Activated CD8-positive, alpha-beta T cell treated with anti-CD3 and anti-CD28 coated beads for 36 hours (primary cell): ENCODE measurements around the gene ANKLE2. TPM values are rescaled to one million over a fixed set of nuclear protein-coding genes. Genes with fewer than 3 reads are reported as not detected.
"Not testable (repeated sequence)": the region's sequence is repeated elsewhere in the genome, so short reads cannot be mapped to it uniquely, and the experiment has no call there.

Experiments used
- ATAC-seq: fragments of 200-7000 bp; cut with Tn5 transposase; one replicate; pipeline ENCODE4 v1.10.0; 2021; ENCODE audit warnings: mild to moderate bottlenecking, moderate library complexity
- CTCF ChIA-PET: fragments of 350-600 bp; sonication (Branson Sonifier 250); formaldehyde crosslinking; loops from one replicate; lab custom pipeline; 2021; ENCODE audit warnings: antibody characterized with exemption; lab: Charles Lee
- POLR2A ChIA-PET: fragments of 350-600 bp; sonication (Branson Sonifier 250); formaldehyde crosslinking; loops from one replicate; lab custom pipeline; 2021; ENCODE audit warnings: antibody characterized with exemption; lab: Charles Lee
- DNase-seq: peaks from one replicate; pipeline ENCODE4 v3.0.0-alpha.2; 2020
- H3K27ac Mint-ChIP-seq: one replicate; pipeline ENCODE4 v1.8.0; 2021; ENCODE audit warnings: mild to moderate bottlenecking, mixed read lengths
- H3K27me3 Mint-ChIP-seq: one replicate; pipeline ENCODE4 v1.8.0; 2021; ENCODE audit warnings: mixed read lengths
- H3K36me3 Mint-ChIP-seq: one replicate; pipeline ENCODE4 v1.8.0; 2021; ENCODE audit warnings: low read depth, mixed read lengths
- H3K4me1 Mint-ChIP-seq: one replicate; pipeline ENCODE4 v1.8.0; 2021; ENCODE audit warnings: low read depth, mixed read lengths
- H3K4me3 Mint-ChIP-seq: one replicate; pipeline ENCODE4 v1.8.0; 2021; ENCODE audit warnings: mild to moderate bottlenecking, moderate library complexity, mixed read lengths
- H3K9me3 Mint-ChIP-seq: one replicate; pipeline ENCODE4 v1.8.0; 2021; ENCODE audit warnings: mixed read lengths
- intact Hi-C: fragments of 100-400 bp; cut with micrococcal nuclease; formaldehyde crosslinking; loops from one replicate; pipeline ENCODE4 v1.10.0; 2022
- total RNA-seq, 2 experiments: library from RNA; stranded (reverse); gene quantifications; one replicate each; pipeline ENCODE4 v1.2.3, GENCODE V29; 2021
- TF ChIP-seq, protein P1 (sequence below): fragments of 200-600 bp; IDR thresholded peaks from one replicate; pipeline ENCODE4 v1.8.0; 2022; ENCODE audit warnings: antibody characterized with exemption, mild to moderate bottlenecking

The ANKLE2 gene
- total RNA-seq, 2 experiments from 2014 or later = 103 to 108 TPM

DNA sequence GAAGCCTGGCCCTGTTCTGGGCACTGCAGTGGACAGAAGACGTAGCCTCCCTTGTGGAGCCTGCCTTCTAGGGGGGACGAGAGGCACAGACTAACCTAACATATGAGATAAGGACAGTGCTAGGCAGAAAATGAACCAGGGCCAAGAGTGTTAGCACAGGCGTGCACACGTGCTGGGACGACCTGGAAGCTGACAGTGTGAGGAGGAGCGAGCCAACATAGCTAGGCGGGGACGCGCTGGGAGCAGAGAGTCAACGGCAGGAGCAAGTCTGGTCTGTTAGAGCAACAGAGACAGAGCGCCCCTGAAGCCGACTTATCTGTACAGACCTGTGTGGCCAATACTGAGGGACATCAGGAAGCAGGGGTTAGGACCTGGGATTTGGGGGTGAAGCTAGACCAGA is 66.2 kb downstream of the ANKLE2 start:
- CTCF ChIA-PET = no interaction called here
- no peak overlapping the region for H3K4me3 Mint-ChIP-seq

DNA sequence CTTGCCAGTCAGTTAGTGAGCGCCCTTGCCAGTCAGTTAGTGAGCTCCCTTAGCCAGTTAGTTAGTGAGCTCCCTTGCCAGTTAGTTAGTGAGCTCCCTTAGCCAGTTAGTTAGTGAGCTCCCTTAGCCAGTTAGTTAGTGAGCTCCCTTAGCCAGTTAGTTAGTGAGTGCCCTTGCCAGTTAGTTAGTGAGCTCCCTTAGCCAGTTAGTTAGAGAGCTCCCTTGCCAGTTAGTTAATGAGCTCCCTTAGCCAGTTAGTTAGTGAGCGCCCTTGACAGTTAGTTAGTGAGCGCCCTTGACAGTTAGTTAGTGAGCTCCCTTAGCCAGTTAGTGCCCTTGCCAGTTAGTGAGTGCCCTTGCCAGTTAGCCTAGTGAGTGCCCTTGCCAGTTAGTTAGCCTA is 66.7 kb downstream of the ANKLE2 start:
- H3K9me3 Mint-ChIP-seq, DNase-seq, H3K27ac Mint-ChIP-seq, H3K4me3 Mint-ChIP-seq, CTCF ChIA-PET, intact Hi-C loops, ATAC-seq, H3K4me1 Mint-ChIP-seq, H3K27me3 Mint-ChIP-seq: not testable (repeated sequence)
- peaks cover 27% of the 10 kb centered on the region for H3K36me3 Mint-ChIP-seq
- POLR2A ChIA-PET = interaction anchor here (0.6 to 2.7 kb wide), 6 partner anchors 9 to 437 kb away, joined by 3 to 8 read pairs (median 3); partner anchors contain the start of genes GOLGA3 and POLE

More for the DNA sequence above, 66.2 kb downstream of the ANKLE2 start:
- Mint-ChIP-seq H3K4me1 (peaks cover 2% of the 10 kb centered on the region), H3K36me3 (peaks cover 30% of the 10 kb centered on the region), H3K27me3 (no peaks in the 10 kb centered on the region), H3K9me3 (no peaks in the 10 kb centered on the region), H3K27ac (no peak overlapping the region)
- DNase-seq = no peak
- intact Hi-C loops = no loop called here
- POLR2A ChIA-PET = interaction anchor here (0.6 to 2.7 kb wide), 5 partner anchors 9 to 436 kb away, joined by 3 to 8 read pairs (median 3); partner anchors contain the start of genes GOLGA3 and POLE
- no peak for ATAC-seq
- TF ChIP-seq, protein P1, sequence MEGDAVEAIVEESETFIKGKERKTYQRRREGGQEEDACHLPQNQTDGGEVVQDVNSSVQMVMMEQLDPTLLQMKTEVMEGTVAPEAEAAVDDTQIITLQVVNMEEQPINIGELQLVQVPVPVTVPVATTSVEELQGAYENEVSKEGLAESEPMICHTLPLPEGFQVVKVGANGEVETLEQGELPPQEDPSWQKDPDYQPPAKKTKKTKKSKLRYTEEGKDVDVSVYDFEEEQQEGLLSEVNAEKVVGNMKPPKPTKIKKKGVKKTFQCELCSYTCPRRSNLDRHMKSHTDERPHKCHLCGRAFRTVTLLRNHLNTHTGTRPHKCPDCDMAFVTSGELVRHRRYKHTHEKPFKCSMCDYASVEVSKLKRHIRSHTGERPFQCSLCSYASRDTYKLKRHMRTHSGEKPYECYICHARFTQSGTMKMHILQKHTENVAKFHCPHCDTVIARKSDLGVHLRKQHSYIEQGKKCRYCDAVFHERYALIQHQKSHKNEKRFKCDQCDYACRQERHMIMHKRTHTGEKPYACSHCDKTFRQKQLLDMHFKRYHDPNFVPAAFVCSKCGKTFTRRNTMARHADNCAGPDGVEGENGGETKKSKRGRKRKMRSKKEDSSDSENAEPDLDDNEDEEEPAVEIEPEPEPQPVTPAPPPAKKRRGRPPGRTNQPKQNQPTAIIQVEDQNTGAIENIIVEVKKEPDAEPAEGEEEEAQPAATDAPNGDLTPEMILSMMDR = no peak

DNA sequence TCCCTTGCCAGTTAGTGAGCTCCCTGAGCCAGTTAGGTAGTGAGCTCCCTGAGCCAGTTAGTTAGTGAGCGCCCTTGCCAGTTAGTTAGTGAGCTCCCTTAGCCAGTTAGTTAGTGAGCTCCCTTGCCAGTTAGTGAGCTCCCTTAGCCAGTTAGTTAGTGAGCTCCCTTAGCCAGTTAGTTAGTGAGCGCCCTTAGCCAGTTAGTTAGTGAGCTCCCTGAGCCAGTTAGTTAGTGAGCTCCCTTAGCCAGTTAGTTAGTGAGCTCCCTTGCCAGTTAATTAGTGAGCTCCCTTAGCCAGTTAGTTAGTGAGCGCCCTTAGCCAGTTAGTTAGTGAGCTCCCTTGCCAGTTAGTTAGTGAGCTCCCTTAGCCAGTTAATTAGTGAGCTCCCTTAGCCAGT is 69.6 kb downstream of the ANKLE2 start:
- H3K4me3 Mint-ChIP-seq, H3K27me3 Mint-ChIP-seq, H3K27ac Mint-ChIP-seq, DNase-seq, H3K9me3 Mint-ChIP-seq, ATAC-seq, POLR2A ChIA-PET, intact Hi-C loops, CTCF ChIA-PET, H3K4me1 Mint-ChIP-seq: not testable (repeated sequence)
- H3K36me3 Mint-ChIP-seq = peaks cover 15% of the 10 kb centered on the region

DNA sequence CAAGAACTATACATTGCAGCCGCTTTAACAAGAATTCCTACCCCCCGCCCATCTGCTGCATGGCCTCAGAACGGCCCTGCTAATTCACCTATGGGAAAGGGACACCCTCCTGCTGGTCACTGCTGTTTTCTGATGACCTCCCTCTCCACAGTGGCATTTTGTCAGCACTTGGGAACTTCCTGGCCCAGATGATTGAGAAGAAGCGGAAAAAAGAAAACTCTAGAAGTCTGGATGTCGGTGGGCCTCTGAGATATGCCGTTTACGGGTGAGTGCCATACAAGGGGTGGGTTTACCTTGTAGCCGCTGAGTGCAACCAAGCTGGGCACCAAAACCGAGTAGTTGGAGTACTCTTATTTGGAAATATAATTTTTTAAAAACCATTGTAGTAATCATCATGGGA is 71.5 kb downstream of the ANKLE2 start:
- TF ChIP-seq, protein P1 = no peak
- POLR2A ChIA-PET = interaction anchor here (1.3 kb wide), 1 partner anchor 139 kb away, joined by 4 read pairs; no protein-coding TSS in a partner anchor
- H3K4me3 Mint-ChIP-seq = no peak overlapping the region
- peaks cover 13% of the 10 kb centered on the region for H3K4me1 Mint-ChIP-seq
- H3K27me3 Mint-ChIP-seq = no peaks in the 10 kb centered on the region
- DNase-seq (no peak), ATAC-seq (no peak)
- CTCF ChIA-PET = no interaction called here
- intact Hi-C loops = no loop called here
- peaks cover 17% of the 10 kb centered on the region for H3K36me3 Mint-ChIP-seq
- H3K27ac Mint-ChIP-seq = no peak overlapping the region
- H3K9me3 Mint-ChIP-seq = no peaks in the 10 kb centered on the region

DNA sequence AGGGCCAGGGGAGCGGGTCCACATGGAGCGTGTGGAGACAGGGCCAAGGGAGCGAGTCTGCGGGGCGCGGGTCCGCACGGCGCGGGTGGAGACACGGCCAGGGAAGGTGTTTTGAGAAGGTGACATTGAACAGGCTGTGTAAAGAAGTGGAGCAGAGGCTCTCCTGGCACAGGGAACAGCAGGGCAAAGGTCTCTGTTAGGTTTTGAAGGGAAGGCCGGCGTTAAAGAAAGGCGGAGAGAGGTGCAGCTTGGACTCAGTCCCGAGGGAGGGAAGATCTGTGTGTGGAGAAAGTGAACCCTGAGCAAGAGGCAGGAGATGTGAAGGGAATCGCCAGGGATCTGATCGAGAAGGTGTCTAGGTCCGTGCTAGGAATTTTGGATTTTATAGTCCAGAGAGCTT is 72.4 kb downstream of the ANKLE2 start:
- TF ChIP-seq, protein P1 = no peak
- Mint-ChIP-seq H3K9me3 (no peaks in the 10 kb centered on the region), H3K27me3 (no peaks in the 10 kb centered on the region), H3K4me3 (peak overlapping the region; percentile 58), H3K36me3 (peaks cover 18% of the 10 kb centered on the region), H3K27ac (no peak overlapping the region), H3K4me1 (peaks cover 15% of the 10 kb centered on the region)
- ChIA-PET CTCF (no interaction called here), POLR2A (interaction anchor here (0.7 to 1.3 kb wide), 2 partner anchors 131 to 140 kb away, joined by 3 to 4 read pairs; no protein-coding TSS in a partner anchor)
- intact Hi-C loops = no loop called here
- ATAC-seq (no peak), DNase-seq (no peak)
